ENCODE measurements around the gene MRPL54. TPM values are rescaled to one million over a fixed set of nuclear protein-coding genes. Genes with fewer than 3 reads are reported as not detected.

The MRPL54 gene
- total RNA-seq = 10 to 100 TPM; 16.8 to 83.9 (median 65.5) TPM

GRCh38 chr19:3762501-3763459, at the start of gene MRPL54:
MRPL54 (plus strand) TSS chr19:3762682; CDS start chr19:3762701, 19 bp downstream.
- no peaks in the 10 kb centered on the region for H3K9me3 ChIP-seq
- H3K27ac ChIP-seq = peak within 1 kb of the TSS; percentile 91 to 99 (median 98)
- H3K36me3 ChIP-seq = peaks cover 11 to 50% (median 37%) of the 10 kb centered on the region in 4 donors
- H3K4me1 ChIP-seq = peaks cover 34 to 48% (median 38%) of the 10 kb centered on the region in 4 donors
- ATAC-seq (ENCODE audit: low FRiP score in 2 of 2) (peak; percentile 96 to 97), DNase-seq (peak; percentile 99)
- H3K4me3 ChIP-seq = peak within 1 kb of the TSS; percentile 80 to 97 (median 84)
- WGBS, 2 donors = 3 to 7% methylated on average over 18 to 47 of the region's 47 CpGs
- no peaks in the 10 kb centered on the region for H3K27me3 ChIP-seq
- TF ChIP-seq EP300 (IDR thresholded peaks at IDR 0.05) (peak in 1 of 4 donors; percentile 47), CTCF (IDR thresholded peaks at IDR 0.05) (peak in 1 of 6 experiments; percentile 5), POLR2AphosphoS5 (IDR thresholded peaks at IDR 0.05) (peak; percentile 90 to 95), POLR2A (IDR thresholded peaks at IDR 0.05) (peak in 3 of 4 donors; percentile 52 to 93 (median 88))

GRCh38 chr19:3716147-3716668, 46.3 kb upstream of the MRPL54 start:
- peaks cover 0 to 6% (median under 1%) of the 10 kb centered on the region in 4 donors for H3K27me3 ChIP-seq
- DNase-seq = peak in 1 of 2 donors; percentile 60
- peaks cover 10 to 25% (median 22%) of the 10 kb centered on the region in 4 donors for H3K4me1 ChIP-seq
- H3K4me3 ChIP-seq = no peak overlapping the region
- 75 to 92% methylated on average over 15 to 16 of the region's 16 CpGs for WGBS, 2 donors
- no peak overlapping the region for H3K27ac ChIP-seq
- TF ChIP-seq POLR2A (IDR thresholded peaks at IDR 0.05) = no peak
- no peak for TF ChIP-seq CTCF (IDR thresholded peaks at IDR 0.05)
- no peak for TF ChIP-seq POLR2AphosphoS5 (IDR thresholded peaks at IDR 0.05)
- TF ChIP-seq EP300 (IDR thresholded peaks at IDR 0.05) = no peak
- no peak for ATAC-seq (ENCODE audit: low FRiP score in 2 of 2)
- no peaks in the 10 kb centered on the region for H3K36me3 ChIP-seq
- H3K9me3 ChIP-seq = no peaks in the 10 kb centered on the region

- 88 to 93% methylated on average over 4 of the region's 4 CpGs for WGBS, 2 donors
- DNase-seq (no peak), ATAC-seq (ENCODE audit: low FRiP score in 2 of 2) (no peak)
- TF ChIP-seq EP300 (IDR thresholded peaks at IDR 0.05) = no peak
- no peak for TF ChIP-seq POLR2AphosphoS5 (IDR thresholded peaks at IDR 0.05)
- no peak for TF ChIP-seq CTCF (IDR thresholded peaks at IDR 0.05)
- no peak for TF ChIP-seq POLR2A (IDR thresholded peaks at IDR 0.05)
- no peaks in the 10 kb centered on the region for H3K36me3 ChIP-seq
- H3K4me3 ChIP-seq = no peak overlapping the region
- H3K27ac ChIP-seq = no peak overlapping the region
- H3K9me3 ChIP-seq = no peaks in the 10 kb centered on the region
- H3K4me1 ChIP-seq = peaks cover 16 to 31% (median 24%) of the 10 kb centered on the region in 4 donors
- peaks cover 3 to 20% (median 12%) of the 10 kb centered on the region in 4 donors for H3K27me3 ChIP-seq
Observed at GRCh38 chr19:3719868-3720267, 42.6 kb upstream of the MRPL54 start.

- H3K36me3 ChIP-seq = no peaks in the 10 kb centered on the region
- no peak overlapping the region for H3K27ac ChIP-seq
- H3K27me3 ChIP-seq = peaks cover 3 to 20% (median 12%) of the 10 kb centered on the region in 4 donors
- no peak for ATAC-seq (ENCODE audit: low FRiP score in 2 of 2)
- no peak overlapping the region for H3K4me3 ChIP-seq
- peaks cover 16 to 31% (median 24%) of the 10 kb centered on the region in 4 donors for H3K4me1 ChIP-seq
- 30 to 36% methylated on average over 9 of the region's 9 CpGs for WGBS, 2 donors
- no peaks in the 10 kb centered on the region for H3K9me3 ChIP-seq
- DNase-seq = no peak
- TF ChIP-seq POLR2AphosphoS5 (IDR thresholded peaks at IDR 0.05) (no peak), POLR2A (IDR thresholded peaks at IDR 0.05) (no peak), EP300 (IDR thresholded peaks at IDR 0.05) (no peak), CTCF (IDR thresholded peaks at IDR 0.05) (no peak)
Observed at GRCh38 chr19:3720349-3720917, 42.0 kb upstream of the MRPL54 start.
